Globus pallidus (tissue), 1 donor: Measurements from ENCODE around the gene CDKN1B.

Experiments used
- DNase-seq: peaks from one replicate; pipeline ENCODE4 v3.0.0-alpha.2; 2015; ENCODE audit warnings: low spot score

CDKN1B gene

DNA sequence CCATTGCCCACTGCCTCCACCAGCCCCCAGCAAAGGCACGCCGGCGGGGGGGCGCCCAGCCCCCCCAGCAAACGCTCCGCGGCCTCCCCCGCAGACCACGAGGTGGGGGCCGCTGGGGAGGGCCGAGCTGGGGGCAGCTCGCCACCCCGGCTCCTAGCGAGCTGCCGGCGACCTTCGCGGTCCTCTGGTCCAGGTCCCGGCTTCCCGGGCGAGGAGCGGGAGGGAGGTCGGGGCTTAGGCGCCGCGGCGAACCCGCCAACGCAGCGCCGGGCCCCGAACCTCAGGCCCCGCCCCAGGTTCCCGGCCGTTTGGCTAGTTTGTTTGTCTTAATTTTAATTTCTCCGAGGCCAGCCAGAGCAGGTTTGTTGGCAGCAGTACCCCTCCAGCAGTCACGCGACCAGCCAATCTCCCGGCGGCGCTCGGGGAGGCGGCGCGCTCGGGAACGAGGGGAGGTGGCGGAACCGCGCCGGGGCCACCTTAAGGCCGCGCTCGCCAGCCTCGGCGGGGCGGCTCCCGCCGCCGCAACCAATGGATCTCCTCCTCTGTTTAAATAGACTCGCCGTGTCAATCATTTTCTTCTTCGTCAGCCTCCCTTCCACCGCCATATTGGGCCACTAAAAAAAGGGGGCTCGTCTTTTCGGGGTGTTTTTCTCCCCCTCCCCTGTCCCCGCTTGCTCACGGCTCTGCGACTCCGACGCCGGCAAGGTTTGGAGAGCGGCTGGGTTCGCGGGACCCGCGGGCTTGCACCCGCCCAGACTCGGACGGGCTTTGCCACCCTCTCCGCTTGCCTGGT is at the start of gene CDKN1B:
Gene CDKN1B, plus strand, starts transcription at position 576 of the 793 bp plus-strand sequence. CDS start 472 bp downstream, outside the sequence.
- DNase-seq: peak; percentile 90

- no peak for DNase-seq
These were observed 49.2 kb upstream of the CDKN1B start for GRCh38 chr12:12668005-12668404.

- no peak for DNase-seq
These were observed 48.1 kb upstream of the CDKN1B start for GRCh38 chr12:12669020-12669419.

GRCh38 chr12:12671850-12672660 is 45.1 kb upstream of the CDKN1B start:
- no peak for DNase-seq

GRCh38 chr12:12673296-12673695 is 43.9 kb upstream of the CDKN1B start:
- DNase-seq: no peak

DNA sequence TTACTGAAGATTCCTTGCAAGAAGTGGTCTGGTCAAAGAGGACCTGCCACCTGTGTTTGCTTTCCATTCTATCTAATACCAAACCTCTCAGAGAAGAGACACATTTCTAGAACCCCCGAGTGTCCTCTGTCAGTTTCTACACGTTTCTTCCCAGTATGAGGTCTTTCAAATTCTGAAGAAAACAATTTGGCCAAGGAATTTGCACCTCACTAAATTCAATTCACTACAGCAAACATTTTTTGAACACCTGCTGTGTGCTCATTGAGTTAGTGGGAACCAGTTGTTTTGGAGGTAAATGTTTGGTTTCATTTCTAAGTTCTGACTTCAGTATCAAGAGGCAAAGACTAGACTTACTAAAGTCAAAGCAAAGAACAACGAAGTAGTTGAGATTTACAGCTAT is 40.6 kb upstream of the CDKN1B start:
- DNase-seq: no peak

- DNase-seq: no peak
These were observed 36.0 kb upstream of the CDKN1B start for GRCh38 chr12:12681061-12681765.

- DNase-seq: no peak
These were observed 34.9 kb upstream of the CDKN1B start for GRCh38 chr12:12682284-12682683.

GRCh38 chr12:12683136-12683697 is 34.0 kb upstream of the CDKN1B start:
- DNase-seq: no peak

- no peak for DNase-seq
These were observed 33.4 kb upstream of the CDKN1B start for GRCh38 chr12:12683725-12684124.

DNA sequence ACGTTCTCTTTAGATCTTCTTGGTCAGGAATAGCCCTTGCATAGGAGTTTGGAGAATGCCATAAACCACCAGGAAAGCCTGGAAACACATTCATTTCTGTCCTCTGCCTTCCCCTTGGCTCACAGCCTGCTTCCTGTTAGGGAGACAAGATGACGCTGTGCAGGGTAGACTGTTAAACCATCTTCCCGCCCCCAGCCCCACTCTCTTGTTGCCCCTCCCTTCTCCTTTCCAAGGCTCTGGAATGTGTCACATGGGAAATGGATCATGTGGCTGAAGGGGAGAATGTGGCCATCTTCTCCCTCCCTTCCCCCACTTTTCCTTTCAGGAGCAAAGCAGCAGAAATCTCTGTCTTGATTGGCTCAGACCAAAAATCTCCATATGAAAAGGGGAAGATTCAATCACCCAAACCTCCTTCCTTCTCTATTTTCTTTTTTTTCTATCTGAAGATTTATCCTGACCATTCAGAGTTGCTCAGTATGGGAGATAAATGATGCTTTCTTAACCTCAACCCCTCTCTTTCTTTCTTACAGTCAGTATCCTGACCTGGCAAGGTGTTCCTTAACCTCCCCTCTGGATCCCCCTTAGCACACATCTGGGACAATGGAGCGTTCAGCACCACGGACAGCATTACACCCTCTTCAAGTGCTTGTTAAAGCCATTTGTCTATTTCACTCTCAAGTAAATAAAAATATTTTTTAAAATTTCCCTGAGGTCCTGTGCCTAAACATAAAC is 32.6 kb upstream of the CDKN1B start:
- DNase-seq: peak; percentile 69

DNA sequence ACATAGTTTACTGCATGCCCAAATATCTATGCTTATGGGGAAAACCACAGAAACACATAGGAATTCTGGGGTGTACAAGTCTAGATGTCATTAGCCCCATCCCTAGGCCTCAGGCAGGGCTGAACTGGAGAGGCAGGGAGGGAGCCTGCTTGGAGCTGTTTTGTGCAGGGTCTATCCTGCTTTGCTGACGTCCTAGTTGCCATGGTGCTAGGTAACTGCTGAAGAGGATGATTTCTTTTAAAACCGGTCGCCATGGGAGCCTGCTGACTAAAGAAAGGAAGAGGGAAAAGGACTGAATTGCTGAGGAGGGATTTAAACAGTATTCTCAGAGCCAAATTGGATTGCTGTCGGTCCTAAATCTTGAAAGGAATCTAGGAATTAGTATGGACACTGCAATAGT is 31.9 kb upstream of the CDKN1B start:
- DNase-seq: peak; percentile 48

DNA sequence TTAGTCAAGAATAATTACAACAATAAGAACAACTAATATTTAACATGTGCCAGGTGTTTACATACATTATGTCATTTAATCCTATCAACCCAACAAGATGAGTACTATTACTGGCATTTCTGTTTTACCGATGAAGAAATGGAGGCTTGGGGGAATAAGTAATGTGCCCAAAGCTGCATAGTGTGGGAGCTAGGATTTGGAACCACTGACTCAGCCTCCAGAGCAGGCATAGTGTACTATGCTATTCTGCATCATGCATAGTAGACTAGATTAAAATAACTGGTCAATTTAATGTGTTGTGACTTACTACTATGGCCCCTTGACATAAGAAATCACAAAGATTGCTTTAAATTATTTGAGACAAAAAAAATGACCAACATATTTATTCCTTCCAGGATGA is 30.7 kb upstream of the CDKN1B start:
- DNase-seq: no peak

DNA sequence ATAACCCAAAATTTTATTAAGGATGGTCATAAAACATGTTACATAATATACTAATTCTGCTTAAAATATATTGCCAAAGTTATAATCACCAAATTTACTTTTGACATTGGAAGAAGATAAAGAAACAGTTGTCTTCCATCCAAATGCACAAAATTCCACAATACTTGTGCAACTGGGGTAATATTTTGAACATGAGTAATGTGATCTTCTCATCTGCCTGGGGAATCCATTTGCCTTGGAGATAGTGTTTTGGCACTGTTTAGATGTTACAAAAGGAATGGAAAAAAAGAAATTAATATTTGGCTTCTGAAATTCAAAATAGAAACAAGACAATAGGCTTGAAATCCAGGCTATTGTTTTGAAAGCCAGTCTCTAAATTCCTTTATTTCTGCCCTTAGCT is 30.2 kb upstream of the CDKN1B start:
- no peak for DNase-seq

- DNase-seq: no peak
These were observed 27.4 kb upstream of the CDKN1B start for GRCh38 chr12:12689647-12690300.

DNA sequence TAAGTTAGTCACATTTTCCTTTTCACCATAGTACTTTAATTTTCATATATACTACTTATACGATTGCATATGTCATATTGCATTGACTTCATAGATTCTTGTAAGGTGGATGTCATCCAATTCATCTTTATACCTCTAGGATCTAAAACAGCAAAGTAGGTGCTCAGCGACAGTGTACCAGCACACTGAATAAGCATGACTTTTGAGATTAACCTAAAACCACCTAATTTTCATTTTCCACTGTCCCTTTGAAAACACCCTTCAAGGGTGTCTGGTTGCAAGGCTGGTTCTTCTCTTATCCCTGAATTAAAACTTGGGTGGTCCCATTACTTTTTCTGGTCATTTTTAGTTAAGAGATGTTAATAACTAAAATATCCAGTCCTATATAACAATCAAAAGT is 25.6 kb upstream of the CDKN1B start:
- DNase-seq: no peak

- no peak for DNase-seq
These were observed 24.0 kb upstream of the CDKN1B start for GRCh38 chr12:12693111-12693671.

DNA sequence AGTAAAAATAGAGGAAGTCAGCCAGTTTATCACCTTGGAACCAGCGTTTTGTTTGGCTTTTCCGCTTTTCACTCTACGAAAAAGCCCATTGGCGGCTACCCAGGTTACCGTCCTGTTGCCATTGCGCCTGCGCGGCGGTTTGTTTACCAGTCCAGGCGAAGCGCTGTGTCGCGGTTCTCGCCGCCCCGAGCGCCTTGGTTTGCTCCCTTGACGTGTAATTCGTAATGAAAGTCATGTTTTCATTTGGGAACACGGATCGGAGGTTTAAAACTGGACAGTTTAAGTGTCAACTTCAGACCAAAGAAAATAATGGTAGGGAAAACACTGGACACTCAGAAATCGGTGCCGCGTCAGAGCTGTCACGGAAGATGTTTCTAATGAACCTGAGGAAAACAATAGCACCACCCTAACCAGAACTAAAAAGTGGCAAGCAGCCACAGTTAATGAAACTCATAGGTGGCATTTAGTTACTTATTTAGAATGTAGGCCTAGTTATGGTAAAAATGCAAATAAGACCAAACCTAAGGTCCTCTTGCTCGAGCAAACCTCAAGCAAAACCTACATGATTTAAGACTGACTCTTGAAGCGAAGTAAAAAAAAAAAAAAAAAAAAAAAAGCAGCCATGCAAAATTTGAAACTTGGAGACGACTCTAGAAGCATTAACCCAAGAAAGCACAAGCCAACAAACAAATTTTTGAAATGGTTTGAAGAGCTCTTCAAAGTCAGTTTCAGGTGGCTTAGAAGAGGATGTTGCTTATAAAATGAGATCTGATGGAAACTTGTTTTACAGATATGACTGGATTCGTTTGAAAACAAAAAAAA is 20.4 kb upstream of the CDKN1B start:
- peak; percentile 89 for DNase-seq

GRCh38 chr12:12699345-12699744 is 17.8 kb upstream of the CDKN1B start:
- DNase-seq: no peak

- DNase-seq: no peak
These were observed 16.9 kb upstream of the CDKN1B start for GRCh38 chr12:12700254-12700653.
